Progenitor cell of endocrine pancreas (in vitro differentiated cells): ENCODE results near the gene NUDT12. TPM values are rescaled to one million over a fixed set of nuclear protein-coding genes. Genes with fewer than 3 reads are reported as not detected.

Experiments used
- DNase-seq: peaks from one replicate; pipeline ENCODE4 v3.0.0; 2021; ENCODE audit warnings: low spot score; ENCODE audit not compliant: unreplicated experiment
- H3K27ac Mint-ChIP-seq: 2 replicates; pipeline ENCODE4 v1.8.0; 2021; ENCODE audit warnings: mild to moderate bottlenecking, moderate library complexity, mixed read lengths
- H3K27me3 Mint-ChIP-seq: 2 replicates; pipeline ENCODE4 v1.8.0; 2021; ENCODE audit warnings: mixed read lengths
- H3K36me3 Mint-ChIP-seq: 2 replicates; pipeline ENCODE4 v1.8.0; 2022; ENCODE audit warnings: mixed read lengths; ENCODE audit not compliant: insufficient read depth
- H3K4me1 Mint-ChIP-seq: 2 replicates; pipeline ENCODE4 v1.8.0; 2021; ENCODE audit warnings: low read depth, mixed read lengths
- H3K4me3 Mint-ChIP-seq: 2 replicates; pipeline ENCODE4 v1.8.0; 2021; ENCODE audit warnings: low read depth, mild to moderate bottlenecking, moderate library complexity, mixed read lengths
- H3K9me3 Mint-ChIP-seq: 2 replicates; pipeline ENCODE4 v1.8.0; 2021; ENCODE audit warnings: low read depth, mixed read lengths
- total RNA-seq: library from RNA; stranded (reverse); gene quantifications from 2 replicates; pipeline ENCODE4 v1.2.1, GENCODE V29; 2021
- TF ChIP-seq, protein P1 (sequence below): fragments of 200-600 bp; sonication (generic); IDR thresholded peaks from one replicate; pipeline ENCODE4 v1.5.0; 2021; ENCODE audit warnings: antibody characterized with exemption, mild to moderate bottlenecking; ENCODE audit not compliant: unreplicated experiment

Gene NUDT12
- total RNA-seq, 1 donor from 2014 or later: 13.0 TPM

DNA sequence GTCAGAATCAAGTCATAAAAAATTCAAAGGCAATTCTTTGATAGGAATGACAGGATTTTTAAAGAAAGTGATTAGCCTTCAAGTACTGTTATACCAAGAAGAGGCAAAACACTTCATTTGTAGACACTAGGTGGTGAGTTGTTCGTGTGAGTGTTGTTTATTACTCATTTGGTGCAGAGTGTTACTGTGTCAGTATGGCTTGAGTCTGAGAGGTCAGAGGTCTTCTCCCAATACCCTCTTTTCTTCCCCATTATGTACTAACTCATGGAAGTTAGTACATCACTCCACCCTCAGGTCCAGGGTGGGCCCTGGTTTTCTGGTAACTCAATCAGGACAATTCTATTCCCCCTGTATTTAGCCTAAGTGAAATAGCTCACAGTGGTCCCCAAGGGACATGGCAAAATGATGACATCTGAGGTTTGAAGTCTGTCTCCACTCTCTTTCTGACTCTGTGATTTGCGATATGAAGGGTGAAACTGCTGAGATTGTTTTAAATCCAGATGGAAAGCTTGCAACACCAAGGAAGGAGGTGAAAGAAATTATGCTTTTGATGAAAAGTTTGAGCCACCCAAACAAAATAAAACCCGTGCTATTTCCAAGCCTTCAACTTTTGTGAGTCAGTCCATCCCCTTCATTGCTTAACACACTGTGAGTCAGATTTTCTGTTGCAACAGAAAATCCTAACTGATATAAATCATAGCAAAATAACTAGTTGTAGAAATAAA lies 56.8 kb downstream of the NUDT12 start:
- H3K9me3 Mint-ChIP-seq: peaks cover 9% of the 10 kb centered on the region
- TF ChIP-seq, protein P1, sequence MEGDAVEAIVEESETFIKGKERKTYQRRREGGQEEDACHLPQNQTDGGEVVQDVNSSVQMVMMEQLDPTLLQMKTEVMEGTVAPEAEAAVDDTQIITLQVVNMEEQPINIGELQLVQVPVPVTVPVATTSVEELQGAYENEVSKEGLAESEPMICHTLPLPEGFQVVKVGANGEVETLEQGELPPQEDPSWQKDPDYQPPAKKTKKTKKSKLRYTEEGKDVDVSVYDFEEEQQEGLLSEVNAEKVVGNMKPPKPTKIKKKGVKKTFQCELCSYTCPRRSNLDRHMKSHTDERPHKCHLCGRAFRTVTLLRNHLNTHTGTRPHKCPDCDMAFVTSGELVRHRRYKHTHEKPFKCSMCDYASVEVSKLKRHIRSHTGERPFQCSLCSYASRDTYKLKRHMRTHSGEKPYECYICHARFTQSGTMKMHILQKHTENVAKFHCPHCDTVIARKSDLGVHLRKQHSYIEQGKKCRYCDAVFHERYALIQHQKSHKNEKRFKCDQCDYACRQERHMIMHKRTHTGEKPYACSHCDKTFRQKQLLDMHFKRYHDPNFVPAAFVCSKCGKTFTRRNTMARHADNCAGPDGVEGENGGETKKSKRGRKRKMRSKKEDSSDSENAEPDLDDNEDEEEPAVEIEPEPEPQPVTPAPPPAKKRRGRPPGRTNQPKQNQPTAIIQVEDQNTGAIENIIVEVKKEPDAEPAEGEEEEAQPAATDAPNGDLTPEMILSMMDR: no peak
- H3K27ac Mint-ChIP-seq: no peak overlapping the region
- no peak for DNase-seq
- no peak overlapping the region for H3K4me3 Mint-ChIP-seq
- H3K27me3 Mint-ChIP-seq: no peaks in the 10 kb centered on the region
- no peaks in the 10 kb centered on the region for H3K36me3 Mint-ChIP-seq
- H3K4me1 Mint-ChIP-seq: no peaks in the 10 kb centered on the region

DNA sequence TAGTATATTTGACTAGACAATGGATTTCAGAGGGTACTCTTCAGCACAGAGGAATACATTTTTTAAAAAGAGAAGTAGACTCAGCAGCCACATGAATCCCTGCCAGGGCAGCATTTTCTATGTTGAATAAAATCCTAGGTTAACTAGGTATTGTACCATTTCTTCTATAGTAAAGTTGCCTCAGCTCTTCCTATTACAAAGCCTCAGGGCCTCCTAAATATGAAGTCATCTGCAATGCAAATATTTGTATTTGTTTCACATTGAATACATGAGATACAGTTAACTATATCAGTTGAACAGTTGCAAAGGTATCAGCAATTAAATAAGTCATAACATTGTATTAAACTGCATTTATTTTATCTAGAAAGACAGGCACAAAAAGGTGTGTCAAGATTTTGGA lies 59.5 kb downstream of the NUDT12 start:
- DNase-seq: no peak
- Mint-ChIP-seq H3K36me3 (no peaks in the 10 kb centered on the region), H3K4me3 (no peak overlapping the region), H3K27ac (no peak overlapping the region), H3K27me3 (no peaks in the 10 kb centered on the region), H3K4me1 (no peaks in the 10 kb centered on the region), H3K9me3 (peaks cover 9% of the 10 kb centered on the region)
- TF ChIP-seq, protein P1: no peak

DNA sequence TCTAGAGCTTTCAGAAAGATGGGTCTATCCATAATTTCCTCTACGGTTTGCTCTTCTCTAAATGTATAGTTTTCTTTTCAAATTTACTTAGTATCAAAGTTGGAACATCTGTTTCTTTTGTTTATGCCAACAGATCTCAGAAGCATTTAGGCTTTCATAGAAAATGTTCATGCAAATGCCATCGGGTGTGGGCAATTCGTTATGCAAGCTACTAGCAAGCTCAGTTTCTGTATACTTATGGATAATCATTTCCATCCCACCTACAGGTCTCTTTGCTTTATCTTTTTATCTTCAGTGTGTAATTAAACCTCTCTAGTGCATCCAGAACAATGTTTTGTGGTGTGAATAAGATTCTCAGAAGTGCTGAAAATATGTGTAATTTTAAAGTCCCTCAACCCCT lies 59.9 kb downstream of the NUDT12 start:
- no peak for DNase-seq
- Mint-ChIP-seq H3K9me3 (peaks cover 9% of the 10 kb centered on the region), H3K27ac (no peak overlapping the region), H3K27me3 (no peaks in the 10 kb centered on the region), H3K4me3 (no peak overlapping the region), H3K4me1 (no peaks in the 10 kb centered on the region), H3K36me3 (no peaks in the 10 kb centered on the region)
- TF ChIP-seq, protein P1: no peak
